KOPT-K1 (cell line): ENCODE data around the gene EEF1AKMT4.
"Not testable (repeated sequence)": the region's sequence is repeated elsewhere in the genome, so short reads cannot be mapped to it uniquely, and the experiment has no call there.

Experiments
- H3K27ac ChIP-seq: fragments of 200-600 bp; sonication (generic); 2 replicates; pipeline ENCODE4 v1.5.1; 2016; ENCODE audit warnings: antibody characterized with exemption, mild to moderate bottlenecking, low read depth, low read length; ENCODE audit not compliant: poor library complexity, severe bottlenecking
- H3K36me3 ChIP-seq: fragments of 200-600 bp; sonication (generic); 2 replicates; pipeline ENCODE4 v1.5.1; 2017; ENCODE audit warnings: antibody characterized with exemption, mild to moderate bottlenecking, low read length, moderate library complexity; ENCODE audit not compliant: insufficient read depth
- H3K9me3 ChIP-seq: fragments of 200-600 bp; sonication (generic); 2 replicates; pipeline ENCODE4 v1.5.1; 2017; ENCODE audit warnings: antibody characterized with exemption, low read length, mild to moderate bottlenecking; ENCODE audit not compliant: insufficient read depth, poor library complexity, severe bottlenecking

Gene EEF1AKMT4

DNA sequence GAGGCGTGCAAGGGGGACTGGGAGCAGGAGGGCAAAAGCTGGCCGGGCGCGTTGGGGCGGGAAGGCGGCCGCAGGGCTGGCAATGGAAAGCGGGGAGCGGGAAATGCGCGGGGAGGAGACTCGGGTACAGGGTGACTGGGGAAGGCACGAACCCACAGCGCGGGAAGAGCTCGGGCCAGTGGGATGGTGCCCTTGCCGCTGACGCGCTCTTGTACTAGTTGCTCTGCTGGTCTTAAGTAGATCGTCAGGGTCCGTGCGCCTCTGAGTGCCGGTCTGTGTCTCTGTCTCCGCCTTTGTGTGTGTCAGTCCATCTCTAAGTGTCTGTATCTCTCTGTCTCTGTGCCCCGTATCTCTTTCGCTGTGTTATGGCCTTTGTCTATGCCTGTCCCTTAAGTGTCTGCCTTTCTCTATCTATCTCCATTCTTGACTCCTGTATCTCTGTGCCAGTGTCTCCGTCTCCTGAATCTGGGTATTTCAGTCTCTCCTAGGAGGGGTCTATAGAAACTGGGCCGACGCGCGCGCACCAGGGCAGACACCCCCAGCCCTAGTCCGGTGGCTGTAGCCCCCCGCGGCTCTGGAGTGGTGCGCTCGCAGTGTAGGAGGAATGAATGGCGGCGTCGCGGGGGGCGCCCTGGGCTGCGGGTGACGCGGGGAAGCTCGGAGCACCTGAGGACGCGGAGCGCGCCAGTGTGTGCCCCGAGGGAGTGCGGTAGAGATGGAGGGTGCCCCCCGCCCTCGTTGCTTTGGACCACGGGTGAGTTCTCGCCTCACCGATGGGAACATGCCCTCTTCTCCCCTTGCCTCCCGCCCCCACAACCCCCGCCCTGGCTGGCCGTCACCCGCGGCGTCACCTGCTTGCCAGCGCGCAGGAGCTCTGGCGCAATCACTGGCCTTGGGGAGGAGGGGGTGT is 12.6 kb downstream of the EEF1AKMT4 start:
- Histone ChIP-seq H3K27ac (no peak overlapping the region), H3K36me3 (no peaks in the 10 kb centered on the region)

DNA sequence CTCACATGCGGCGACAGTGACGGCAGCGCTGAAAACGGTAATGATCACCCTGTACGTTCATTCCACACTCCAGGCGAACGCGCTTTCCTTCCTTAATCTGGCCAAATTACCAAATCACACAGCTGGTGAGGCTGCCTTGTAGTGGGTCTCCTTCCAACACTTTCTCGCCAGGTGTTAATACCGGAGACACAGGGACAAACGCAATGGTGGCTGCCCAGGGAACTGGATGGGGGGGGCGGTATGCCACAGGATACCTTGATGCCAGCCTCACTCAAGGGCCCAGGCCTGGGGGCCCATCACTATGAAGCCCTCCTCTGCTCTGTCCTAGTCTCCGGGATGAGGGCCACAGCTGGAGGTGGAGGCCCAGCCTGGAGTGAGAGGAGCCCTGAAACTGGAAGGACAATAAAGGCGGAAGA is 13.3 kb downstream of the EEF1AKMT4 start:
- Histone ChIP-seq H3K9me3 (peaks cover 8% of the 10 kb centered on the region), H3K36me3 (no peaks in the 10 kb centered on the region), H3K27ac (no peak overlapping the region)

More for the DNA sequence above, 12.6 kb downstream of the EEF1AKMT4 start:
- peaks cover 1% of the 10 kb centered on the region for H3K9me3 ChIP-seq

DNA sequence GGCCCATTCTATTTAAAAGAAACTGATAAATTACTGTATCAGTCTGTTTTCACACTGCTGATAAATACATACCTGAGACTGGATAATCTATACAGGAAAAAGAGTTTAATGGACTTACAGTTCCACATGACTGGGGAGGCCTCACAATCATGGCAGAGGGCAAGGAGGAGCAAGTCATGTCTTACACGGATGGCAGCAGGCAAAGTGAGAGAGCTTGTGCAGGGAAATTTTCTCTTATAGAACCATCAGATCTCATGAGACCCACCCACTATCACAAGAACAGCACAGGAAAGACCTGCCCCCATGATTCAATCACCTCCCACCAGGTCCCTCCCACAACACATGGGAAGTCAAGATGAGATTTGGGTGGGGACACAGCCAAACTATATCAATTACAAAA is 17.8 kb downstream of the EEF1AKMT4 start:
- not testable (repeated sequence) for H3K27ac ChIP-seq, H3K36me3 ChIP-seq

DNA sequence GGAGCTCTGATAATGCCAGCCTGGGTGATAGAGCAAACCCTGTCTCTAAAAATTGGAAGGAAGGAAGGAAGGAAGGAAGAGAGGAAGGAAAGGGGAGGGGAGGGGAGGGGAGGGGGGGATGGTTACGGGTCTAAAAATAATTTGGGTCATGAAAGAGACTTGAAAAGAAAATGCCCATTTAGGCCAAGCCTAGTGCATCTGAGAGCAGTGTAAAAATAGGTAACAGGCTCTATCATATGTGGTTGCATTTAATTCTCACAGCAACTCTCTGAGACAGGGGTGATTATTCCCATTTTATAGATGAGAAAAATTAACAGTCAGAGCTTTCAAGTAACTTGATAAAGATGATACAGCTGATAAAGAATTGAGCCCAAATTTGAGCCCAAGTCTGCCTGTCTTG is 22.8 kb downstream of the EEF1AKMT4 start:
- H3K9me3 ChIP-seq: peaks cover 6% of the 10 kb centered on the region
- no peak overlapping the region for H3K27ac ChIP-seq
- H3K36me3 ChIP-seq: no peaks in the 10 kb centered on the region

More for the DNA sequence above, 17.8 kb downstream of the EEF1AKMT4 start:
- H3K9me3 ChIP-seq: not testable (repeated sequence)

DNA sequence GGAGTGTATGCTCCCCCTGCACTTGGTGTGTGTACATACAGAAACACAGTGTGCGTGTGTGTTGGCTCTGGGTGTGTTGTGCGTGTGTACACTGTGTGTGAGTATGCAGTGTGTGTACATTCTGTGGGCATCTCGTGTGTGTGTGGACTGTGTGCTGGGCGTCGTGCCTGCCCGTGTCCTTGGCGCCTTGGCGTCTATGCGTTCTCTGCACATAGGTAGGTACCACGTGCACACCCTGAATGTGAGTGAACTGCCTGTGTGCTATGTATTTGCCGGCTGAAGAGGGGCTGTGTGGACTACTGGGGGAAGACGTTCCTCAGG is 25.9 kb downstream of the EEF1AKMT4 start:
- Histone ChIP-seq H3K9me3 (no peaks in the 10 kb centered on the region), H3K27ac (no peak overlapping the region), H3K36me3 (no peaks in the 10 kb centered on the region)

DNA sequence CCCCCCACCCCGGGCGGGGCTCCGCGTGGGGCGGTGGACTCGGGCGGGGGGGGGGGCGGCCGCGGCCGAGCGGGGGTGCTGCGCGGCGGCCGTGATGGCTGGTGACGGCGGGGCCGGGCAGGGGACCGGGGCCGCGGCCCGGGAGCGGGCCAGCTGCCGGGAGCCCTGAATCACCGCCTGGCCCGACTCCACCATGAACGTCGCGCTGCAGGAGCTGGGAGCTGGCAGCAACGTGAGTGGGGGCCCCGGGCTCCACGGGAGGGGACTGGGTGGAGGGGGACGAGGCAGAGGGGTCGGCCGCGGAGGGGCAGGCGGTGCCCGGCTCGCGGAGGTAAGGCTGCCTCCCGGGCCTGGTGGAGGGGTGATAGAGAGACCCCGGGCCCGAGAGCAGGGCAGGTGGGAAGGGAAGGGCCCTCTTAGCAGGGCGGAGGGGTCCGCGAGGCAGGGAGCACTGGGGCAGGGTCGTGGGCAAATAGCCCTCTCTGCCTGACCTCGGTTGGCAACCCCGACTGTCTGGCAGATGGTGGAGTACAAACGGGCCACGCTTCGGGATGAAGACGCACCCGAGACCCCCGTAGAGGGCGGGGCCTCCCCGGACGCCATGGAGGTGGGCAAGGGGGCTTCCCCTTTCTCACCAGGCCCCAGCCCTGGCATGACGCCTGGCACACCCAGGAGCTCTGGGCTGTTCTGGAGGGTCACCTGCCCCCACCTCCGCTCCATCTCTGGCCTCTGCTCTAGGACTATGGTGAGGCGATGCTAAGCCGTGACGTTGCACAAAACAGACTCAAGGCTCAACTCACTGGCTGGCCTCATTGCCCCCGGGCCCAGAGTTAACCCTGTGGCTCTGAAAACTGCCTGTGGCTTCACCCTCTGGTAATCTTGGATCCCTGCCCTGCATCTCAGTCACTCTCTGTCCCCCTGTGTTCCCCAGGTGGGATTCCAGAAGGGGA is 26.8 kb downstream of the EEF1AKMT4 start, which contains the start of gene ECE2:
TSS of gene ECE2 (plus strand) at position 62 of the 950 bp plus-strand sequence. CDS start at position 194, 132 bp downstream.
- H3K36me3 ChIP-seq: no peaks in the 10 kb centered on the region
- H3K9me3 ChIP-seq: no peaks in the 10 kb centered on the region
- no peak within 1 kb of the TSS for H3K27ac ChIP-seq

DNA sequence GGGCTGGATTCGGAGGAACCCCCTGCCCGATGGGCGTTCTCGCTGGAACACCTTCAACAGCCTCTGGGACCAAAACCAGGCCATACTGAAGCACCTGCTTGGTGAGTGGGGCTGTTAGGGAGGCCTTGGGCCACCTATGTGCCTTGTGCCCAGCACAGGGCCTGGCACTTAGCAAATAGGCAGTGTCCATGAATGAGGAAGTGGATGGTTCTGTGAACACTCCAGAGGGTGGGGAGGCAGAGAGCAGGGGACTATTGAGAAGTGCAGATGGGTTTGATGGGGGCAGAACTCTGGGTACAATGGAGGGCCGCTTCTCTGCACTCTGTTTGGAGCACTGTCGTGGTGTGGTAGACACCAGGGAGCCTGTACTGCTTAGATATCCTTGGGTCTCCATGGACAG is 27.9 kb downstream of the EEF1AKMT4 start:
- no peaks in the 10 kb centered on the region for H3K36me3 ChIP-seq
- no peak overlapping the region for H3K27ac ChIP-seq
- no peaks in the 10 kb centered on the region for H3K9me3 ChIP-seq

DNA sequence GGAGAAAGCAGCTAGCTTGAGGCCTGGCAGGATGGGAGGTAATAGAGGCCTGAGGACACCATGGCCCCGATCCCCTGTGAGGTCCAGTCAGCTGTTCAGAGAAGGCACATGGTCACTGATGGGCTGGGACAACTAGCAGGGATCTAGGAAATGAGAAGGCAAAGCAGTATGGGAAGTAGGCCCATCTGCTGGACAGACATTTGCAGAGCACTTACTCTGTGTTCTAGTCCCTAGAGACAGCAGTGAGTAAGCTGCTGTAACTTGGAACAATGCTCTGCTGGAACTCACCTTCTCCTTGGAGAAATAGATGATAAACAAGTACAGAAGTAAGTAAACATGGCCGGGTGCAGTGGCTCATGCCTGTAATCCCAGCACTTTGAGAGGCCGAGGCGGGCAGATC is 33.5 kb downstream of the EEF1AKMT4 start:
- Histone ChIP-seq H3K9me3 (no peaks in the 10 kb centered on the region), H3K27ac (no peak overlapping the region), H3K36me3 (no peaks in the 10 kb centered on the region)

DNA sequence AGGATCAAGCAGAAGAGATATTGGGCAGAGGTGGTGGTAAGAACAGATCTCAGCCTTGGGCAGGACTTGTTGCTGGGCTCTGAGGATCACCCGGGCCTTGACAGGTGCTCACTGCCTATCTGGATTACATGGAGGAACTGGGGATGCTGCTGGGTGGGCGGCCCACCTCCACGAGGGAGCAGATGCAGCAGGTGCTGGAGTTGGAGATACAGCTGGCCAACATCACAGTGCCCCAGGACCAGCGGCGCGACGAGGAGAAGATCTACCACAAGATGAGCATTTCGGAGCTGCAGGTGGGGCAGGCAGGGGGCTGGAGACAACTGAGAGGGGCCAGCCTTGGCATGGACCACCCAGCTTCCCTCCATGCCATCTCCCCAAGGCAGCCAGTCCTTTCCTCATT is 34.2 kb downstream of the EEF1AKMT4 start:
- no peak overlapping the region for H3K27ac ChIP-seq
- H3K9me3 ChIP-seq: no peaks in the 10 kb centered on the region
- no peaks in the 10 kb centered on the region for H3K36me3 ChIP-seq

DNA sequence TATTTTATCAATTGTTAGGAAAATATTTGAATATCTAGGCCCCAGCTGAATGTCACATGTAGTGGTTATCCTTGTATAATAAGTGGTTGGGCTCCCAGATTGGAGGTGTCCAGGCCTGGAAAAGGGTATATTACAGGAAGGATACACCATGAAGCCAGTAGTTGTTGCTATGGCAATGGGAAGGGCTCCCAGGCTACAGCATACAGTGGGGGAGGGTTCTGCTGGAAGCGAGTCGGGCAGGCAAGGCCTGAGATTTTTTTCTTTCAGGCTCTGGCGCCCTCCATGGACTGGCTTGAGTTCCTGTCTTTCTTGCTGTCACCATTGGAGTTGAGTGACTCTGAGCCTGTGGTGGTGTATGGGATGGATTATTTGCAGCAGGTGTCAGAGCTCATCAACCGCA is 35.2 kb downstream of the EEF1AKMT4 start:
- Histone ChIP-seq H3K9me3 (no peaks in the 10 kb centered on the region), H3K27ac (no peak overlapping the region), H3K36me3 (no peaks in the 10 kb centered on the region)

DNA sequence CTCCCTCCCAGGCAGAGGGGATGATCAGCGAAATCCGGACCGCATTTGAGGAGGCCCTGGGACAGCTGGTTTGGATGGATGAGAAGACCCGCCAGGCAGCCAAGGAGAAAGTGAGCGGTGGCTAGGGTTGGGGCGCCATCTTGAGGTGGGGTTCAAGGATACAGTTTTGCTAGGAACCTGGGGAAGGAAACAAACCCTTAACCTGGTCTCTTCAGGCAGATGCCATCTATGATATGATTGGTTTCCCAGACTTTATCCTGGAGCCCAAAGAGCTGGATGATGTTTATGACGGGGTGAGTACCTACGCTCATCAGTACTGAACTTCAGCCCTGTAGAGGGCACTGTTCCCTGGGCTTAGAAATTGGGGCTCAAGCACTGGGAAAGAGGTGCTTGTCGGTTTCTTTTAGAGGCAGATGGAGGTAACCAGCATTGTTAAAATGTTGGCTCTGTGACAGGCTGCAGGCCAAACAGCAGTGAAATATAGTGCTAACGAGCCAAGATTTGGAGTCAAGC is 40.0 kb downstream of the EEF1AKMT4 start:
- no peak overlapping the region for H3K27ac ChIP-seq
- no peaks in the 10 kb centered on the region for H3K36me3 ChIP-seq
- no peaks in the 10 kb centered on the region for H3K9me3 ChIP-seq

DNA sequence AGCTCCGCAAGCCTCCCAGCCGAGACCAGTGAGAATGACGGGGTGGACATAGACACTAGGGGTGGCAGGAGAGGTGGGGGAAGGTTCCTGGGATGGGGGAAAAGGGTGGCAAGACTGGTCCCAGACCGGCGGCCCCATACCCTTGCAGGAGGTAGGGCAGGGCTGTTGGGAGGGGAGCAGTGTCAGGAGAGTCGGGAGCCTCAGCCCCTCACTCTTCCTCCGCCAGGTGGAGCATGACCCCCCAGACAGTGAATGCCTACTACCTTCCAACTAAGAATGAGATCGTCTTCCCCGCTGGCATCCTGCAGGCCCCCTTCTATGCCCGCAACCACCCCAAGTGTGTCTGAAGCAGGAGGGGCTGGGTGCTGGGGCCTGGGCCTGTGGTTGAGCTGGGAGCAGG is 40.9 kb downstream of the EEF1AKMT4 start:
- no peak overlapping the region for H3K27ac ChIP-seq
- no peaks in the 10 kb centered on the region for H3K9me3 ChIP-seq
- no peaks in the 10 kb centered on the region for H3K36me3 ChIP-seq

DNA sequence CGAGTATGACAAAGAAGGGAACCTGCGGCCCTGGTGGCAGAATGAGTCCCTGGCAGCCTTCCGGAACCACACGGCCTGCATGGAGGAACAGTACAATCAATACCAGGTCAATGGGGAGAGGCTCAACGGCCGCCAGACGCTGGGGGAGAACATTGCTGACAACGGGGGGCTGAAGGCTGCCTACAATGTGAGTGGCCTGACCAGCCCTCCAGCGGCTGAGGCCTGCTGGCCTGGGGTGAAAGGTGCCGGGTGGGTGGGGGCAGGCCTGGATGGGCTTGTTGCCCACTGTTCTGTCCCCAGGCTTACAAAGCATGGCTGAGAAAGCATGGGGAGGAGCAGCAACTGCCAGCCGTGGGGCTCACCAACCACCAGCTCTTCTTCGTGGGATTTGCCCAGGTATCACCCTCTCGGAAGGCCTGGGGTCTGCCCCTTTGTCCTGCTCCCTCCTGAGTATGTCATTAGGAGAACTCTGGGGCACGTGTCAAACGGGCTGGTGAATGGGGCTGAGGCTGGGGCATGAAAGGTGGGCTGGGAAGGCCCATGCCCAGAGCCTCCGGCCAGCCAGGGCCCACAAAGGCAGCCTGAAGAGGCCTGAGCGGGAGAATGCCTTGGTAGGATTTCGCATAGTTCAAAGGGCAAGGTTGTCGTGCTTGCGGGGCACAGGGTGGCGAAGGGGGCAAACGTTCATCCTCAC is 41.7 kb downstream of the EEF1AKMT4 start:
- Histone ChIP-seq H3K36me3 (no peaks in the 10 kb centered on the region), H3K9me3 (no peaks in the 10 kb centered on the region), H3K27ac (no peak overlapping the region)

DNA sequence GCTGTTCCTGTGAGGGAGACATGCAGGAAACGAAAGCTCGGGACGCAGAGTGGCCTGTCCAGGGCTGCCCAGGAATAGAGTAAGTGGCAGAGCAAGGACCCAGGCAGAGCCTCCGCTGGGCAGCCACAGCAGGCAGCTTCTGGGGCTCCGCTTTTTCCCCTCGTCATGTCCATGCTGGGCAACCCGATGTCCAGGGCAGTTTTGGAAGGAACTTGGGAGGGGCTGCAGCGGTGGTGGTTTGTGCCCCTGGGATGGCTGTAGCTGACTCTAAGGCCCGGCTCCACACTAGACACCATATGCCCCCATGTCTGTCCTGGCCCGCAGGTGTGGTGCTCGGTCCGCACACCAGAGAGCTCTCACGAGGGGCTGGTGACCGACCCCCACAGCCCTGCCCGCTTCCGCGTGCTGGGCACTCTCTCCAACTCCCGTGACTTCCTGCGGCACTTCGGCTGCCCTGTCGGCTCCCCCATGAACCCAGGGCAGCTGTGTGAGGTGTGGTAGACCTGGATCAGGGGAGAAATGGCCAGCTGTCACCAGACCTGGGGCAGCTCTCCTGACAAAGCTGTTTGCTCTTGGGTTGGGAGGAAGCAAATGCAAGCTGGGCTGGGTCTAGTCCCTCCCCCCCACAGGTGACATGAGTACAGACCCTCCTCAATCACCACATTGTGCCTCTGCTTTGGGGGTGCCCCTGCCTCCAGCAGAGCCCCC is 42.4 kb downstream of the EEF1AKMT4 start:
- Histone ChIP-seq H3K27ac (no peak overlapping the region), H3K9me3 (no peaks in the 10 kb centered on the region), H3K36me3 (no peaks in the 10 kb centered on the region)
